Natural killer cell (primary cell): ENCODE data around the gene TMEM151A. TPM values are rescaled to one million over a fixed set of nuclear protein-coding genes. Genes with fewer than 3 reads are reported as not detected.

Source experiments
- ATAC-seq, 3 donors: fragments of 150-1000 bp in 2 of 3; fragments of 200-7000 bp in 1 of 3; cut with Tn5 transposase; 1 replicate in 1 of 3; 2 replicates in 2 of 3; pipeline ENCODE4 v1.10.0; 2021; ENCODE audit warnings: mild to moderate bottlenecking in 2 of 3, moderate library complexity in 2 of 3
- DNase-seq, 2 donors: peaks; one replicate each; pipeline versions ENCODE4 v3.0.0 to v3.0.0-alpha.2; 2013 to 2021; ENCODE audit warnings: mixed read lengths in 1 of 2
- H3K27ac ChIP-seq: one replicate; pipeline ENCODE4 v1.5.1; 2013; ENCODE audit warnings: mild to moderate bottlenecking, low read length
- H3K27me3 ChIP-seq: one replicate; pipeline ENCODE4 v1.6.1; 2013; ENCODE audit warnings: low read length; ENCODE audit not compliant: control insufficient read depth, insufficient read depth
- H3K36me3 ChIP-seq: one replicate; pipeline ENCODE4 v1.6.1; 2013; ENCODE audit warnings: low read length; ENCODE audit not compliant: control insufficient read depth, insufficient read depth
- H3K4me1 ChIP-seq: one replicate; pipeline ENCODE4 v1.6.1; 2013; ENCODE audit warnings: low read length; ENCODE audit not compliant: control insufficient read depth, insufficient read depth
- H3K4me3 ChIP-seq: one replicate; pipeline ENCODE4 v1.5.1; 2013; ENCODE audit warnings: low read length
- H3K9me3 ChIP-seq: one replicate; pipeline ENCODE4 v1.6.1; 2013; ENCODE audit warnings: low read length; ENCODE audit not compliant: control insufficient read depth, insufficient read depth
- H3K27ac Mint-ChIP-seq, 2 donors: one replicate each; pipeline ENCODE4 v1.8.0; 2022; ENCODE audit warnings: mild to moderate bottlenecking in 2 of 2, mixed read lengths in 2 of 2, moderate library complexity in 1 of 2
- H3K27me3 Mint-ChIP-seq, 2 donors: one replicate each; pipeline ENCODE4 v1.8.0; 2022; ENCODE audit warnings: low read depth in 2 of 2, mixed read lengths in 2 of 2
- H3K36me3 Mint-ChIP-seq: one replicate; pipeline ENCODE4 v1.8.0; 2022; ENCODE audit warnings: mixed read lengths
- H3K4me1 Mint-ChIP-seq, 2 donors: one replicate each; pipeline ENCODE4 v1.8.0; 2022; ENCODE audit warnings: mixed read lengths in 2 of 2
- H3K4me3 Mint-ChIP-seq: one replicate; pipeline ENCODE4 v1.8.0; 2022; ENCODE audit warnings: mild to moderate bottlenecking, moderate library complexity, mixed read lengths
- H3K9me3 Mint-ChIP-seq, 2 donors: one replicate each; pipeline ENCODE4 v1.8.0; 2022; ENCODE audit warnings: mixed read lengths in 2 of 2
- WGBS: methylation state at CpG from one replicate; pipeline ENCODE4 v1.1.7; 2013; ENCODE audit warnings: missing lambda C conversion rate; ENCODE audit not compliant: insufficient coverage; 5-methylcytosine and 5-hydroxymethylcytosine counted together
- intact Hi-C: fragments of 100-400 bp; cut with micrococcal nuclease; formaldehyde crosslinking; loops from one replicate; pipeline ENCODE4 v1.14.2; 2022
- total RNA-seq, 4 donors: library from RNA; stranded (reverse); fragments of 120-200 nt in 1 of 4; gene quantifications; one replicate each; pipeline versions ENCODE4 v1.2.3 to v1.2.4, GENCODE V29; 2013 to 2022
- TF ChIP-seq, protein P1 (sequence below): fragments of 200-600 bp; IDR thresholded peaks from one replicate; pipeline ENCODE4 v1.8.0; 2022; ENCODE audit warnings: antibody characterized with exemption

Gene TMEM151A
- total RNA-seq, 3 donors from 2014 or later (not counting 1 experiment from before 2014, with no cell fraction given), result not detected

DNA sequence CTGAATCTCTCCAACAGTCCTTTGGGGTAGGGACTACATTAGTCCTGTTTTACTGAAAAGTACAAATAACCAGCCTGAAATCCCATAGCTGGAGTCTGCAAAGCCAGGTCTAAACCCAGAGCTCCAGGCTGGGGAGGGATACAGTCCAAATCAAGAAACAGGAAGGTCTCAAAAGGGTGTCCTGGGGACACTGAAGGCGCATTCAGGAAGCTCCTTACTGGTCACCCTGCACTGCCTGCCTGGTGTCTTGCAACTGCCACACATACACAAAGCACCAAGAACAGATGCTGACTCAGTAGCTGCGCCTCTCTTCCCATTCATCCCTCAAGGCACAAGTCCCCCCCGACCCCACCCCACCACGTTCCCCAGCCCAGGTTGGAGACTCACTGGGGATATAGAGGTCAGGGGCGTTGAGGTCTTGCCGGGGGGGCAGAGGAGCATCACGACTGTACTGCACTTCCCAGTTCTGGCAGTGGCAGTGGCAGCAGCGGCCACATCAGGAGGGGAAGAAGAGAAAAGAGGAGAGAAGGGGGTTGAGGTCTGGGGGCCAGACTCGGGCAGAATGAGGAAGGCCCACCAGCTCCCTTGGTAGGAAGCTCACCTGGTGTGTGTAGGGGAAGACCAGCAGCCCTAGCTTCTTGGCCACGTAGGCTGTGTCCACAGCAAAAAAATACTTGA is 4.3 kb upstream of the TMEM151A start:
- Mint-ChIP-seq H3K36me3 (no peaks in the 10 kb centered on the region), H3K9me3 (no peaks in the 10 kb centered on the region), H3K27ac (peak overlapping the region; percentile 87 to 89), H3K4me3 (peak overlapping the region; percentile 70), H3K27me3 (peaks cover 13 to 14% of the 10 kb centered on the region in 2 donors), H3K4me1 (peaks cover 24 to 48% of the 10 kb centered on the region in 2 donors)
- TF ChIP-seq, protein P1, sequence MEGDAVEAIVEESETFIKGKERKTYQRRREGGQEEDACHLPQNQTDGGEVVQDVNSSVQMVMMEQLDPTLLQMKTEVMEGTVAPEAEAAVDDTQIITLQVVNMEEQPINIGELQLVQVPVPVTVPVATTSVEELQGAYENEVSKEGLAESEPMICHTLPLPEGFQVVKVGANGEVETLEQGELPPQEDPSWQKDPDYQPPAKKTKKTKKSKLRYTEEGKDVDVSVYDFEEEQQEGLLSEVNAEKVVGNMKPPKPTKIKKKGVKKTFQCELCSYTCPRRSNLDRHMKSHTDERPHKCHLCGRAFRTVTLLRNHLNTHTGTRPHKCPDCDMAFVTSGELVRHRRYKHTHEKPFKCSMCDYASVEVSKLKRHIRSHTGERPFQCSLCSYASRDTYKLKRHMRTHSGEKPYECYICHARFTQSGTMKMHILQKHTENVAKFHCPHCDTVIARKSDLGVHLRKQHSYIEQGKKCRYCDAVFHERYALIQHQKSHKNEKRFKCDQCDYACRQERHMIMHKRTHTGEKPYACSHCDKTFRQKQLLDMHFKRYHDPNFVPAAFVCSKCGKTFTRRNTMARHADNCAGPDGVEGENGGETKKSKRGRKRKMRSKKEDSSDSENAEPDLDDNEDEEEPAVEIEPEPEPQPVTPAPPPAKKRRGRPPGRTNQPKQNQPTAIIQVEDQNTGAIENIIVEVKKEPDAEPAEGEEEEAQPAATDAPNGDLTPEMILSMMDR, result no peak
- Histone ChIP-seq H3K27me3 (peaks cover 6% of the 10 kb centered on the region), H3K9me3 (no peaks in the 10 kb centered on the region), H3K4me1 (peaks cover 44% of the 10 kb centered on the region), H3K4me3 (no peak overlapping the region), H3K36me3 (peaks cover 3% of the 10 kb centered on the region), H3K27ac (no peak overlapping the region)
- ATAC-seq, result no peak
- intact Hi-C loops, result no loop called here
- DNase-seq, result peak in 1 of 2 donors; percentile 17
- WGBS, result 65% methylated on average over 7 of the region's 10 CpGs

DNA sequence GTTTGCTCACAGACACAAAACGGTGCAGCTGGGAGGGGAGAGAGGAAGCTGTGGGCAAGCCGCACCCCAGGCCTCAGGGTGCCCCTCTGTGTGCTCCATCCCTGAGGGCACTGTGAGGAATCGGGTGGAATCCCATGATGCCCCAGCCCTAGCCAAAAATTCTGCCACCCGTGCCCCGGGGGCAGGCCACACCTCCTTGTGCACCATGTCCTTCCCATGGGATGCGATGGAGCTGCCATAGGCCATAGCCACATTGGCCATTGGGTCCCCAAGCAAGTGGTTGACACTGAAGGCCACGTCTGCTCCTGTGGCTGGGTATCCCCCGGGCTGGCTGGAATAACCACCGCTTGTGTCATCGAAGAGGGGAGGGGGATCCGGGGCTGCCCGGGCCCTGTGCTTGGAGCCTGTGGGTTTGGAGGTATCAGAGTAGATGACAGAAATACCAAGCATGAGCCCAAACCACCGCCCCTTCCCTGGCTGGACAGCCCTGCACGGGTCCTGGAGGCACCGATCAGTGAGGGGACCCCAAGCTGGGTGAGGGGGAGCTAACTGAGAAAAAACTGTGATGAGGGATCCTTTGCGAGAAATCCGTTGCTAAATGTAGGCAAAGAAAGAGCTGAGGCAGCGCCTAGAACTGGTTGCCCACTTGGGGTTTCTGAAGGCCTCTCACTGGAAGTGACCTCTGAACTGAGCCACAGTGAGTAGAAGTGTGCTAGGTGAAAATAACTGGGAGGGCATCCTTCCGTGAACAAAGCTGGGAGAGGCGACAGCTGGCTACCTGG is 3.6 kb upstream of the TMEM151A start:
- peak overlapping the region; percentile 82 for H3K27ac ChIP-seq
- Mint-ChIP-seq H3K9me3 (no peaks in the 10 kb centered on the region), H3K27ac (peak overlapping the region; percentile 87 to 89), H3K36me3 (no peaks in the 10 kb centered on the region), H3K27me3 (peaks cover 20 to 21% of the 10 kb centered on the region in 2 donors), H3K4me3 (peak overlapping the region; percentile 90), H3K4me1 (peaks cover 24 to 46% of the 10 kb centered on the region in 2 donors)
- H3K9me3 ChIP-seq, result no peaks in the 10 kb centered on the region
- TF ChIP-seq, protein P1, result no peak
- H3K4me1 ChIP-seq, result peaks cover 39% of the 10 kb centered on the region
- H3K4me3 ChIP-seq, result peak overlapping the region; percentile 69
- peaks cover 11% of the 10 kb centered on the region for H3K27me3 ChIP-seq
- intact Hi-C loops, result no loop called here
- WGBS, result 57% methylated on average over 20 of the region's 20 CpGs
- peak in 1 of 2 donors; percentile 19 for DNase-seq
- peaks cover 3% of the 10 kb centered on the region for H3K36me3 ChIP-seq
- ATAC-seq, result no peak

DNA sequence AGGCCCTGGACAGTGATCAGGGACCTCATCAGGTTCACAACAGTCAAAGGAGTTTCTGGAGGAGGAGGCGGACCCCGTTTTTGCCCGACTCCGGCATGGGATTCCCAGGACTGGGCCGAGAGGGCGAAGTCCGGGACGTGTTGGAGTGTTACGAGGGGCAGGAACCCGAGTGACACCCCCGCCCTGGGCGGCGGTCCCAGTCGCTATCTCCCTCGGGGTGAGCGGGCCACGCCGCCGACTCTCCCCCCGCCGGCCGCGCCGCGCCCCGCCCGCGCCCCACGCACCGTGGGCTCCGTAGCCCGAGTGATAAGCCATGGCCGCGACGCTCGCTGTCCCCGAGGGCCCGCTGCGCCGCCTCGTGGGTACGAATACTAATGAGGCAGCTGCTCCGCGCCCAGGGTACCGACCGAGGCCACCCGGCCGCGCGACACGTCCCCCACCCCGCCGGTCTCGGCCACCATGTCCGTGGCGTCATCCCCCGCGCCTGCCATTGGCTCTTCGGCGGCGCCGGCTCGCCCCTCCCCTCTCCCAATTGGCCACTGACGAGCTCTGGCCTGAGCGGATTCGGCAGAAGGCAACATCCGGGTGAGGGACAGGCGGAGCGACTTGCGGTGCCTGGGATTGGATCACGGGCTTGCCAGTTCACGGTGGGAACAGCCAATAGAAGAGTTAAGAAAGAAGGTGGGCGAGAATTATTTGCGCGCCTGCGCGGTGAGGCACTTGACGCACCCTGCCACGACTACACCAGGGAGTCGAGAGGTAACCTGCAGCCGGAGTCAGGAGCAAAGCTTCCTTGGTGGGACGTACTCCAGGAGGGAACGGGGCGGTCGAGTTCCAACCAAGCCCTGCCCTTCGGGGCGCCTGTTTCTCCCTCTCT is 2.8 kb upstream of the TMEM151A start, which contains the start of gene YIF1A:
Gene YIF1A, minus strand, starts transcription at position 473 of the 877 bp plus-strand sequence. Its CDS starts 158 bp downstream, at position 315.
- H3K27ac Mint-ChIP-seq, result peak within 1 kb of the TSS; percentile 87 to 89
- peak within 1 kb of the TSS; percentile 96 for H3K4me3 Mint-ChIP-seq
- no peaks in the 10 kb centered on the region for H3K9me3 Mint-ChIP-seq
- DNase-seq, result peak; percentile 97 to 99
- Histone ChIP-seq H3K4me1 (peaks cover 37% of the 10 kb centered on the region), H3K9me3 (no peaks in the 10 kb centered on the region), H3K27me3 (peaks cover 11% of the 10 kb centered on the region), H3K27ac (peak within 1 kb of the TSS; percentile 82), H3K4me3 (peak within 1 kb of the TSS; percentile 69), H3K36me3 (peaks cover 2% of the 10 kb centered on the region)
- TF ChIP-seq, protein P1, result no peak
- H3K4me1 Mint-ChIP-seq, result peaks cover 24 to 43% of the 10 kb centered on the region in 2 donors
- ATAC-seq, result peak; percentile 91 to 98 (median 91)
- intact Hi-C loops, result loop anchor here (1.0 kb wide), 1 partner anchor 21 kb away; the partner anchor contains the start of gene RAB1B
- WGBS, result under 1% methylated on average over 87 of the region's 87 CpGs
- H3K36me3 Mint-ChIP-seq, result no peaks in the 10 kb centered on the region
- peaks cover 28% of the 10 kb centered on the region in 2 donors for H3K27me3 Mint-ChIP-seq
